NCI-H524 treated with DMSO at 0.1 percent for 48 hours (cell line): ENCODE data around the gene ABCB6.

ENCODE experiments used
- DNase-seq: peaks from one replicate; lab custom pipeline; 2025; lab: John Stamatoyannopoulos, UW

The ABCB6 gene

DNA sequence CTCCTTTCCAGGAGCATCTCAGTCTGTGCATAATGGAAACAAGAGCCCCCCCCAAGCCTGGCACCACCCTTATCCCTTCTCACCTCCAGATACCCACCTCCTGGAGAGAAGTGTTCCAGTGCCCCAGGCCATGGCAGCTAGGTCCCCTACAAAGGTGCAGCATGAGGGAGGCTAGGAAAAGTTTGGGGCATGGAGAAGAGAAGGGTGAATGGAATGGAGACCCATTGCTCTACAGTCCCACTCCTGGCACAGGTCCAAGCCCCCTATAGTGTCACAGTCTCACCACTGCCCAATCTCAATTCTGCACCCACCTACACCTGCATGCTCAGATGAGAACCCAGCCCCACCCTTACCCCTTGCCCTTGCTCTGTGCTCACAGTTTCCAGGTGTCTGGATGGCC lies 49.8 kb downstream of the ABCB6 start:
- DNase-seq: no peak

DNA sequence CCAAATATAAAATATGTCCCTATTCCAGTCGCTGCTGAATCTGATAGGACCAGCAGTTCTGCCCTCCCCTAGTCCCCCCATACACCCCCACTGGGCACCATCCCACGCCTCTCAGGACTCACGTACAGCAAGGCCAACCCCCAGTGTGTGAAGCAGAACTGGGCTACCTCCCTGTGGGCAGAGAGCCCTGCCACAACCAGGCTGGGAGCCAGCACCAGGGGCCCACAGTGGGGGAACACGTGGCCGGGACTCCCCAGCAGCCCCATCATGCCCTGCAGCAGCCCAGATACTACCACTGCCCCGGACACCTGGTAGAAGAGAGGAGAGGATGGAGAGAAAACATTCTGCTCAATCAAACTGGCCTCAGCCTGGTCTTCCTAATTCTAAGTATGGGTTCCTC lies 50.2 kb downstream of the ABCB6 start:
- no peak for DNase-seq

GRCh38 chr2:219167997-219168396 lies 50.8 kb downstream of the ABCB6 start:
- DNase-seq: no peak

GRCh38 chr2:219165058-219165911 lies 53.5 kb downstream of the ABCB6 start:
- no peak for DNase-seq

DNA sequence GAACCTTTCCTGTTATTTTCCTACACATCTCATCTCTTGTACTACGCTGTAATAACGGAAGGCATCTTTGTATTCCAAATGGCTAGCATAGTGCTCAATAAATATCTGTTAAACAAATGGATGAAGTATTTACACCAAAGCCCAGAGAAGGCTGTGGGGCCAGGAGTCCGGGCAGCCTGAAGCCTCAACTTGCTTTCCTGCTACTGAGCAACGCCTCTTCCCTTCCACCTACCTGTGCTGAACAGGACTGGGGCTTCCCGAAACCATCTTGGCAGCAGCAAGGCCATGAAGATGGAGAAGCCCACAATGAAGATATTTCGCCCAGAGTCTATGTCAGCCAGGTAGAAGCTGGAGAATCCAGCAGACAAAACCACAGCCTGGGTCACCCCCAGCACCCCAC lies 55.6 kb downstream of the ABCB6 start:
- DNase-seq: no peak

- DNase-seq: no peak
Measured at GRCh38 chr2:219161097-219161496, 57.7 kb downstream of the ABCB6 start.

- DNase-seq: peak; percentile 61
Measured at GRCh38 chr2:219160186-219161017, 58.4 kb downstream of the ABCB6 start, which contains the start of gene NHEJ1. TSS of gene NHEJ1 (minus strand) at chr2:219160815. CDS start at chr2:219158362, 2,453 bp downstream.
